HG03378 (cell line): ENCODE data around the gene SPEG.

Experiments used
- ATAC-seq: cut with Tn5 transposase; IDR thresholded peaks from one replicate; pipeline ENCODE4 v1.9.1; 2021; ENCODE audit warnings: mild to moderate bottlenecking, moderate library complexity; ENCODE audit not compliant: unreplicated experiment

The SPEG gene

DNA sequence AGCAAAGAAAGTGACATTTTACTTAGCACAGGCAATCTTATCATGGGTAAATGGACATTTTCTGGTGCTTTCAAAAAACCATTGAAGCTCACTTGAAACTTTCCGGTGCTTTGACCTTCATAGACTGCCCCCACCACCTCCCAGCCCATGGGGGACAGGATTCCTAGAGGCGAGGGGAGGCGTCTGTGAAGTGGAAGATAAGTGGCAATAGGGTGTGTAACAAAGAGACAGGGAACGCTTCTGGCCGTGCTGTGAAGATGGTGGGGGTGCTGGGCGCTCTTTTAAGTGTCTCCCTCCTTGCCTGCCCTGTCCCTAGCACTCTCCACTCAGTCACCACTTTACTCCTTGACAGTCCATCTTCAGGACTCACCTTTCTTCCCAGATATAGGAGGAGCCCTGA, 40.6 kb downstream of the SPEG start:
- no peak for ATAC-seq

DNA sequence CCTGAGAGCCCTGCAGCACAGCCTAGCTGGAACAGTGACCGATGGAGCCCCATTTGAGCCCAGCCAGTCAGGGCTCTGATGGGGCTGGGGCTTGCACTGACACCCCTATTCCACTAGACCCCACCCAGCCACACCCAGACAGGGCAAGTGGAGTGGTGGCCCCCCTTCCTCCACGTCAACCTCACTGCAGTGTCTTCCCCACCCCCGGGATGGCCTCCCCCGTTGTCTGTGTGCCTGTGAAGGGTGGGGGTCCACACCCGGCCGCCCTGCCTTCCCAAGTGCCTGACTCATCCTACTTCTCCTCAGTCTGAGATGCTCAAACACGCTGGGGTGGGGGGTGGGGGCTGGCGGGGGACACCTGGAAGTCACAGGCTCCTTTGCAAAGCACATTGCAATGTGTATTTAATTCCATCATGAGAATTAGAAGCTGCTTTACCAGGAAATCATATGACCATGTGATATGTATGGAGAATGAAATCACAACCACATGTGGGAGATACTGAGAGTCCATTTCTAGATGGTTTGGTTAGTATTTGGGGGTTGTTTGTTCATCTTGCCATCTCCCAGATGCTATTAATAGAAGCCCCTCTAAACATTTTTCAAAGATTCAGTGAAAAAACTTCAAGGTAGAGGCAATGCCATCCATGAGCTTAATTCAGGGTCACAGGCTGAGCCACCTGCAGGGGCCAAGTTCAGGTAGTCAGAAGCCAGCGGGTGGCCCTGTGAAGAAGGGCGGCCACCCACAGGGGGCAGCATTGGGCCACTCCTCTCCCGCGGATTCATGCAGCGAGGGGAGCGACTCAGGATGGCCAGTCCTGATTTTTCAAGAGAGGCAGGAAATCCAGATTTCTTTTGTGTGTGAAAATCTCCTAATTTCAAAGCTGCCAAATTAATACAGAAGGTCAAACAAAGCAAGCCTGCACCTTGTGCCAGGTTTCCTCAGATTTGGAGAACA, 41.3 kb downstream of the SPEG start:
- no peak for ATAC-seq

DNA sequence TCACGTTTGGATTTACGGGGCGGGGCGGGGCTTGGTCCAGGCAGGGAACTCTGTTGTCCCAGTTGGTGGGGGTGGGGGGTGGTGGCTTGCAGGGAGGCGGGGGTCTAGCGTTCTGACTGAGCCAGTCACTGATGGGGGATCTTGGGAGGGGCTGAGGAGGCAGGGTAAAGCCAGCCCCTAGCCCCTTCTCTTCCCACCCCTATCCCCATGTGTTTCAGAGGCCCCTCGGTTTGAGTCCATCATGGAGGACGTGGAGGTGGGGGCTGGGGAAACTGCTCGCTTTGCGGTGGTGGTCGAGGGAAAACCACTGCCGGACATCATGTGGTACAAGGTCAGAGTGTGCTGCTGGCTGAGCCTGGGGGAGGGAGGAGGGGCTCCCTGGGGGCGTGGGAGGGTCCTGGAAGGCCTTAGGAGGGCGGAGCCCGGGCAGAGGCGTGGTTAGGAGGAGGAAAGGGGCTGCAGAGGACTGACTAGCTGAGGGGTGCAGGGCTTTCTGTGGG, 42.1 kb downstream of the SPEG start:
- ATAC-seq: no peak

DNA sequence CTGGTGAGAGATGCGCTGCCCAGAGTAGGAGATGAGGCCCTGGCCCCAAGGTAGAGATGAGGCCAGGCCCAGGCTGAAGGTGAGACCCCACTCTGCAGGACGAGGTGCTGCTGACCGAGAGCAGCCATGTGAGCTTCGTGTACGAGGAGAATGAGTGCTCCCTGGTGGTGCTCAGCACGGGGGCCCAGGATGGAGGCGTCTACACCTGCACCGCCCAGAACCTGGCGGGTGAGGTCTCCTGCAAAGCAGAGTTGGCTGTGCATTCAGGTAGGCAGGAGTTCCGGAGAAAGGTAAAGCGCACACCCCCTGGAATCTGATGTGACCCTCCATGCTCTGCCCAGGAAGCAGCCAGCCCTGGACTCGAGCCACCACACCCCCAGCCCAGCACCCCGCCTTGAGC, 42.5 kb downstream of the SPEG start:
- no peak for ATAC-seq

- no peak for ATAC-seq
These were observed 43.2 kb downstream of the SPEG start for GRCh38 chr2:219477815-219478214.

GRCh38 chr2:219478916-219479315, 44.3 kb downstream of the SPEG start:
- ATAC-seq: no peak

DNA sequence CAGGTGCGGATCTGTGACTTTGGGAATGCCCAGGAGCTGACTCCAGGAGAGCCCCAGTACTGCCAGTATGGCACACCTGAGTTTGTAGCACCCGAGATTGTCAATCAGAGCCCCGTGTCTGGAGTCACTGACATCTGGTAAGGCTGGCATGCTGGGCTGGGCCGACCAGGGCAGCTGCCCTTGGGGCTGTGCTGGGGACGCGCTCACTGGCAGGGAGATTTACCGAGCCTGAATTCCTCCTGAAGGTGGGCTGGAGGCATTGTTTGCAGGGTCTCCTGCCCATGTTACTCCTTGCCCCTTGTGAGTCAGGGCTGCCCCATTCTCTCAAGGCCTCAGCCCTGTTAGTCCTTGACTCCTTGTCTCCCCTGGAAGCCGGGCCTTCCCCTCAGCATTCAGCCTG, 45.4 kb downstream of the SPEG start:
- ATAC-seq: no peak

- ATAC-seq: no peak
These were observed 48.2 kb downstream of the SPEG start for GRCh38 chr2:219482674-219483405.

GRCh38 chr2:219483451-219484342, 49.1 kb downstream of the SPEG start:
- no peak for ATAC-seq

DNA sequence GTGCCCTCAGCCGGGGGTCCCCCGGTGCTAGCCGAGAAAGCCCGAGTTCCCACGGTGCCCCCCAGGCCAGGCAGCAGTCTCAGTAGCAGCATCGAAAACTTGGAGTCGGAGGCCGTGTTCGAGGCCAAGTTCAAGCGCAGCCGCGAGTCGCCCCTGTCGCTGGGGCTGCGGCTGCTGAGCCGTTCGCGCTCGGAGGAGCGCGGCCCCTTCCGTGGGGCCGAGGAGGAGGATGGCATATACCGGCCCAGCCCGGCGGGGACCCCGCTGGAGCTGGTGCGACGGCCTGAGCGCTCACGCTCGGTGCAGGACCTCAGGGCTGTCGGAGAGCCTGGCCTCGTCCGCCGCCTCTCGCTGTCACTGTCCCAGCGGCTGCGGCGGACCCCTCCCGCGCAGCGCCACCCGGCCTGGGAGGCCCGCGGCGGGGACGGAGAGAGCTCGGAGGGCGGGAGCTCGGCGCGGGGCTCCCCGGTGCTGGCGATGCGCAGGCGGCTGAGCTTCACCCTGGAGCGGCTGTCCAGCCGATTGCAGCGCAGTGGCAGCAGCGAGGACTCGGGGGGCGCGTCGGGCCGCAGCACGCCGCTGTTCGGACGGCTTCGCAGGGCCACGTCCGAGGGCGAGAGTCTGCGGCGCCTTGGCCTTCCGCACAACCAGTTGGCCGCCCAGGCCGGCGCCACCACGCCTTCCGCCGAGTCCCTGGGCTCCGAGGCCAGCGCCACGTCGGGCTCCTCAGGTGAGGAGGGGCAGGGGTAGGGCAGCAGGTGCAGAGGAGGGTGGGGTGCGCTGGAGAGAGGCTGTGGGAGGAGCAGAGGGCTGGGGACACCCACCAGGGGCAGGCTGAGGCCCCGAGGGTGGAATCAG, 49.9 kb downstream of the SPEG start:
- ATAC-seq: no peak

GRCh38 chr2:219485201-219485580, 50.5 kb downstream of the SPEG start:
- no peak for ATAC-seq

DNA sequence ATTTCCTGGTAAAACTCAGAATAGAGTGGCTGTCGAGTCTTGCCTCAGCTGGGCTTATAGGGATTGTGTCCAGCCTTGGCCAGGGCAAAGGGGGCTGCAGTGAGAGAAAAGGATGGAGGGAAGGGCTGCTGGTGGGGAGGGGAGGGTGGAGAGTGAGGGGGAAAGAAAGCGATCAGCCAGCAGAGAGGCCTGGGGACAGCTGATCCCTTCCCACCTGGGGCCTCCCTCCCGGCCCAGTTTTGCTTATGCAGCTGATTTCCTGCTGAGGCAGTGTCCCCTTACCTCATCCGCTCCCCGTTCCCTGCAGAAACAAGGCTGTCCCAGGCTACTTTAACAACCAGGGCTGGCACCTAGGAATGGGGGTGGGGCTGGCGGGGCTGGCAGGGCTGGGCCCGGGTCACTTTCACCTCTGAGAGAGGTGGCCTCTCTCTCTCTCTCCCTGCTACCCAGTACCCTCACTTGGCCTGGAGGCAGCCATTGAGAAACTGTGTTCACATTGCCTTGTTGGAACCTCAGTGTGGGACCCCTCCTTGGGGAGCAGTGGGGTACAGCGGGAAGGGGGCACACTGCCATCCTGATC, 51.8 kb downstream of the SPEG start:
- no peak for ATAC-seq

DNA sequence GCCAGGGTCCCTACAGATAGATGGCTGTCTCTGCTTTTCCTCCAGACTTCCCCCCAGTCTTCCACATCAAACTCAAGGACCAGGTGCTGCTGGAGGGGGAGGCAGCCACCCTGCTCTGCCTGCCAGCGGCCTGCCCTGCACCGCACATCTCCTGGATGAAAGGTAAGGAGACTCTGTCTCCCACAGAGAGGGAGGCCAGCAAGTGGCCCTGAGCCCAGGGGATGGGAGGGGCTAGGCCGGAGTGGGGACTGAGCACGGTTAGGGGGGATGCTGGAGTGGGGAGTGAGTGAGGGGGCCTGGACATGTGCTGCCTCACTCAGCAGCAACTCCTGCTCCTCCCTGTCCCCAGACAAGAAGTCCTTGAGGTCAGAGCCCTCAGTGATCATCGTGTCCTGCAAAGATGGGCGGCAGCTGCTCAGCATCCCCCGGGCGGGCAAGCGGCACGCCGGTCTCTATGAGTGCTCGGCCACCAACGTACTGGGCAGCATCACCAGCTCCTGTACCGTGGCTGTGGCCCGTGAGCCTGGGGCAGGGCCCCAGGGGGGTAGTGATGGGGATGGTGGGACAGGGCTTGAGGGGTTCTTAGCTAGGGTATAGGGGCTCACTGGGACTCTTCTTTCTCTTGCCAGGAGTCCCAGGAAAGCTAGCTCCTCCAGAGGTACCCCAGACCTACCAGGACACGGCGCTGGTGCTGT, 53.7 kb downstream of the SPEG start:
- ATAC-seq: no peak

DNA sequence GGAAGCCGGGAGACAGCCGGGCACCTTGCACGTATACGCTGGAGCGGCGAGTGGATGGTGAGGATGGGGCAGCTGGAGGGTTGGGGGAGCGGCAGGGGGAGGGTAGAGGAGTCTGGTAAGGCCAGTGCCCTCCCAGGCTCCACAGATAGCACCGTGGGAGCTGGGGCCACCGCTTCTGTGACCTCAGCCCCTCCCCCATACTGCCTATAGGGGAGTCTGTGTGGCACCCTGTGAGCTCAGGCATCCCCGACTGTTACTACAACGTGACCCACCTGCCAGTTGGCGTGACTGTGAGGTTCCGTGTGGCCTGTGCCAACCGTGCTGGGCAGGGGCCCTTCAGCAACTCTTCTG, 54.2 kb downstream of the SPEG start:
- ATAC-seq: no peak

DNA sequence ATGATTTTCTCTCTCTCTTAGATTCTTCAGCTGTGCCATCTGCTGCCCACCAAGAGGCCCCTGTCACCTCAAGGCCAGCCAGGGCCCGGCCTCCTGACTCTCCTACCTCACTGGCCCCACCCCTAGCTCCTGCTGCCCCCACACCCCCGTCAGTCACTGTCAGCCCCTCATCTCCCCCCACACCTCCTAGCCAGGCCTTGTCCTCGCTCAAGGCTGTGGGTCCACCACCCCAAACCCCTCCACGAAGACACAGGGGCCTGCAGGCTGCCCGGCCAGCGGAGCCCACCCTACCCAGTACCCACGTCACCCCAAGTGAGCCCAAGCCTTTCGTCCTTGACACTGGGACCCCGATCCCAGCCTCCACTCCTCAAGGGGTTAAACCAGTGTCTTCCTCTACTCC, 54.7 kb downstream of the SPEG start:
- no peak for ATAC-seq

DNA sequence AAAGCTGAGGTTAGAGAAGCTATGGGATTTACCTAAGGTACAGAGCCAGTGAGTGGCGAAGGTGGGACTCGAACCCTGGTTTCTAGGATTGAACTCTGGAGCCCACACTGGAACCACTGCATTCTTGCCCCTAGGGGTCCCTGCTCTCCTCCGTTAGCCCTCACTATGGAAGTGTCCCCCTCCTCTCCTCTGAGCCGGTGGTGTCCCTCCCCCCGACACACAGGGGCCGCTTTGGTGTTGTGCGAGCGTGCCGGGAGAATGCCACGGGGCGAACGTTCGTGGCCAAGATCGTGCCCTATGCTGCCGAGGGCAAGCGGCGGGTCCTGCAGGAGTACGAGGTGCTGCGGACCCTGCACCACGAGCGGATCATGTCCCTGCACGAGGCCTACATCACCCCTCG, 55.5 kb downstream of the SPEG start:
- no peak for ATAC-seq

DNA sequence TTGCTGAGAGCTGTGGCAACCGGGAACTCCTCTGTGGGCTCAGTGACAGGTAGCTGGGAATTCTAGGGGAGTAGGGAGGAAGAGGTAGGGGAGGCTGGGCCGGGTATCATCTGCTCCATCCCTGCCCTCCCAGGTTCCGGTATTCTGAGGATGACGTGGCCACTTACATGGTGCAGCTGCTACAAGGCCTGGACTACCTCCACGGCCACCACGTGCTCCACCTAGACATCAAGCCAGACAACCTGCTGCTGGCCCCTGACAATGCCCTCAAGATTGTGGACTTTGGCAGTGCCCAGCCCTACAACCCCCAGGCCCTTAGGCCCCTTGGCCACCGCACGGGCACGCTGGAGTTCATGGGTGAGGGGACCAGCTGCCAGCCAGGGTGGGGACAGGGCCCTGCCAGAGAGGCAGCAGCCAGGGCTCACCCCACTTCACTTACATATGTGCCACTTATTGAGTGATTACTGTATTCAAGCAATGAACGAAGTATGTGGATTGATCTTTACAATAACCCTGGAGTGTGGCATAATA, 56.0 kb downstream of the SPEG start:
- ATAC-seq: no peak

GRCh38 chr2:219491278-219491963, 56.8 kb downstream of the SPEG start:
- no peak for ATAC-seq
